Right renal pelvis (tissue), 4 donors: Measurements from ENCODE around the gene MRGPRG. TPM values are rescaled to one million over a fixed set of nuclear protein-coding genes. Genes with fewer than 3 reads are reported as not detected.
"Not testable (repeated sequence)": the region's sequence is repeated elsewhere in the genome, so short reads cannot be mapped to it uniquely, and the experiment has no call there.

ENCODE experiments used
- DNase-seq, 4 donors: peaks; one replicate each; pipeline ENCODE4 v3.0.0-alpha.2; 2013; ENCODE audit warnings: low read depth in 4 of 4, low spot score in 3 of 4, missing footprints in 1 of 4
- polyA plus RNA-seq, 4 donors: library from polyadenylated mRNA; unstranded; fragments of 120-200 nt; gene quantifications; one replicate each; pipeline ENCODE4 v1.2.1, GENCODE V29; 2013; ENCODE audit not compliant: insufficient read length in 4 of 4

The MRGPRG gene, protein sequence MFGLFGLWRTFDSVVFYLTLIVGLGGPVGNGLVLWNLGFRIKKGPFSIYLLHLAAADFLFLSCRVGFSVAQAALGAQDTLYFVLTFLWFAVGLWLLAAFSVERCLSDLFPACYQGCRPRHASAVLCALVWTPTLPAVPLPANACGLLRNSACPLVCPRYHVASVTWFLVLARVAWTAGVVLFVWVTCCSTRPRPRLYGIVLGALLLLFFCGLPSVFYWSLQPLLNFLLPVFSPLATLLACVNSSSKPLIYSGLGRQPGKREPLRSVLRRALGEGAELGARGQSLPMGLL
- not detected for polyA plus RNA-seq

DNA sequence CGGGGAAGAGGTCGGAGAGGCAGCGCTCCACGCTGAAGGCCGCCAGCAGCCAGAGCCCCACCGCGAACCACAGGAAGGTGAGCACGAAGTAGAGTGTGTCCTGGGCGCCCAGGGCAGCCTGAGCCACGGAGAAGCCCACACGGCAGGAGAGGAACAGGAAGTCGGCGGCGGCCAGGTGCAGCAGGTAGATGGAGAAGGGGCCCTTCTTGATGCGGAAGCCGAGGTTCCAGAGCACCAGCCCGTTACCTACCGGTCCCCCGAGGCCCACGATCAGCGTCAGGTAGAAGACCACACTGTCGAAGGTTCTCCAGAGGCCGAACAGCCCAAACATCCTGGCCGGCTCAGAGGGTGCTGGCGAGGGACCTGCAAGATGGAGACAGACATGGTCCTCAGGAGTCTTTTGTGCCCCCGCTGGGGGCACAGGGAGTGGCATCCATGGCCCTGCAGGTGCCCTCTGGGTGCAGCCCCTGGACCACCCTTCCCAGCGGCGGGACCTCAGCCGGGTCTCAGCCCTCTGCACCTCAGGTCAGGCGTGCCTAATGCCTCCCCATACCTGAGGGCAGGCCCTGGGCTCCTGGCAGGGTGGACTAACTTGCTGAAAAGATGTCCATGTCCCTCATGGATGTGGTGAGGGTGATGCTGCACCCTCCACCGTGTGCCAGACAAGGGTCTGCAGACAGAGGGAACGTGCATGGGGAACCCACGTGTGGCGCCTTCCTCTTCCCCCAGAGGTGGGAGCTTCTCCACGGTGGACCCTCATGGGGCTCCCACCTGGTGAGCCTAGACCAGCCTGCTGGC lies at the start of gene MRGPRG:
TSS of gene MRGPRG (minus strand) at position 331 of the 798 bp plus-strand sequence. CDS start at position 331, 0 bp downstream.
- DNase-seq, result no peak

DNA sequence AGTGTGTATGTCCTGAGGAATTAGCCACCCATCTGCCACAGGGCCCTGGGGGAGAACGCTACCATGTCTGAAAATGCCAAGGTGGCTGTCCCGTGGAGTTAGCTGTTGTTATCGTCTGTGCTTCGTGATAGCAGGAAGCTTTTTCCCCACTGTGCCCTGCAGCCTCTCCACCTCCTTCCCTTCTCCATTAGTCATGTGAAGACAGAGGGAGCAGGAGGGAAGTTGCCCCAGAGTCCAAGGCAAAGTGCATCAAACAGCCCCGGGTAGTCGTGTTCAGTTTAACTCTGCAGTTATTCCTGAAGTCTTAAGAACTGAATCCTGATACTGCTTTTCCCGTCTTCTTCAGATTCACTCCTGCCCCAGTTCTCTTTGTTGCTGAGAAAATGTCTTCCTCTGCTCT lies 43.9 kb upstream of the MRGPRG start:
- not testable (repeated sequence) for DNase-seq

DNA sequence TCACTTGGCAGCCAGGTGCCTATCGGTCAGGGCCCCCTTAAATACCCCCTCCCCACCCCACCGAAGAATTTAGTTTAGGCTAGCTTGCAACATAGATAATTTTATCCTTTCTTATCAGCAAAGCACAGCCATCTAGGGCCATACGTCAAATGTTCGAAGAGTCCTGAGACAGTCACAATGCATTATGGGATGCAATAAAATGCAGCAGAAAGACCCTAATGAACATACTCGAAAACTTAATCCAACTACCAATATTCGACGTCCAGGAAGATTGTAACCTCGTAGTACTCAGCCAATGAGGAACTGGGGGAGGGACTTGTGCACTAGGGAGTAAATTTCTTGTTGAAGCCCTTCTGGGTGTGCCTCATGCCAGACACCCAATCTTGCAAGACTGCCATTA lies 43.2 kb upstream of the MRGPRG start:
- DNase-seq, result not testable (repeated sequence)

DNA sequence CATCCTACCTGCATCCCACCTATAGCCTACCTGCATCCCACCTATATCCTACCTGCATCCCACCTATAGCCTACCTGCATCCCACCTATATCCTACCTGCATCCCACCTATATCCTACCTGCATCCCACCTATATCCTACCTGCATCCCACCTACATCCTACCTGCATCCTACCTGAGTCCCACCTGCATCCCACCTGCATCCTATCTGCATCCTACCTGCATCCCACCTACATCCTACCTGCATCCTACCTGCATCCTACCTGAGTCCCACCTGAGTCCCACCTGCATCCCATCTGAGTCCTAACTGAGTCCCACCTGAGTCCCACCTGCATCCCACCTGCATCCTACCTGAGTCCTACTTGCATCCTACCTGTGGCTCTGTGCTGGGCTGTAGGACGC lies 38.9 kb upstream of the MRGPRG start:
- DNase-seq, result not testable (repeated sequence)

DNA sequence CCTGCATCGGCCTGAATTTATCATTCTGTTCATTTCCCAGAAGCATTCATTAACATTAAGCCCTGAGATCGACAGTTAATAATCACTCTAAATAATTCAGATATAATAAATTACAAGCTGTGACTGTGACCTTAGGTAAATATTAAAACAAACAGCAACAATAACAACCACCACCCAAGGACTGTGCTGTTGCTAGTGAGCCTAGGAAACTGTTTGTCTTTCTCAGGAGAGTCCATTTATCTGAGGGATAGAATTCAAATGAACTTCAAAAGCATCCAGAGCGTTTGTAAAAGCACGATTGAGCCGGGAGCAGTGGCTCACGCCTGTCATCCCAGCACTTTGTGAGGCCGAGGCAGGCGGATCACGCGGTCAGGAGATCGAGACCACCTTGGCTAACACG lies 36.6 kb upstream of the MRGPRG start:
- not testable (repeated sequence) for DNase-seq

DNA sequence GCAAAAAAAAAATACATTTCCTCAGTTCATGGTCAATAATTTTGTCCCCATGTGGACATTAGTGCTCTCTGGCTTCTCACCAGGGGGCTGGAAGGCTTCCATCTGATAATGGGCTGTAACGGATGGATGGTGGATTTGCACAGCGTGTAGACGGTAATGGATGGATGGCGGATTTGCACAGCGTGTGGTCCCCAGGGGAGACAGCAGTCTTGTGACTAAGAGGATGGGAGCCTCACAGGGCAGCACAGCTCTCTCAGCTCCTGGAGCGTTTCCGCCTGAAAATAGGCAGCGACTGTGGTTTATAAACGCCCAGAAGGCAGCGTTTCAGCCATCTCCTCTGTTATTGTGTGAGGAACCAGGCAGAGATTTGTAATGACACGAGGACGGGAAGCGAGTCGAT lies 36.2 kb upstream of the MRGPRG start:
- not testable (repeated sequence) for DNase-seq

DNA sequence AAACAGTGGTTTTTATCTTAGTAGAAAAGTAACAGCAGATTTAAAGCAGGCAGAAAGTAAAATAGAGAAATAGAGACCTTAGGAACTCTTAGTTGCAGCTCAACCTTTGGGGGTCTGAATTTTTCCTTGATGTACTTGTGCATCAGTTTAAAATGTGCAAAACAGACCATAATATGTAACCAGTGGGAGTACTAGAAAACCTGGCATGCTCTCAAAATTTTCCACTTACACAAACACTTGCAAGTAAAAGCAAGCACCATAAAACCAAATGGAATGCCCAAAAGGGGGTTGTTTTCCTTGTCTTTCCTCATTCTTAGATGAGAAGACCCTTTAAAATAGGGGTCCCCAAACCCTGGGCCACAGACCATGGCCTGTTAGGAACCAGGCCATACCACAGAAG lies 26.5 kb upstream of the MRGPRG start:
- DNase-seq, result no peak

DNA sequence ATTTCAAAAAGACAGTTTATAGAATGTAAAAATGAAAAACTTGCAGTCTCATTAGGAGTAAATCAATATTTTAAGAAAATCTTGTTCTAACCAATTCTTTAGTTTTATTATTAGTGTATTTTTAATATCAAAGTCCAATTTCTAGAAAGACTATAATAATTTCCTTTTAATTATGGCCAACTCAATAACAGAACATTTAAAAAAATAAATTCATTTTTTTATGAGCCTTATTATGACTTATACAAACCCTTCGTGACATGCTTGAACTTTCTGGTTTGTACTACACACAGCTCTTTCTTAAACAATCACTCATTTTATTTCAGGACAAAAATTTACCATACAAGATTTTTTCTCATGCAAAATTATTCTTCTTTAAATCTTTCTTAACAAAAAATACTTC lies 25.3 kb upstream of the MRGPRG start:
- DNase-seq, result no peak

DNA sequence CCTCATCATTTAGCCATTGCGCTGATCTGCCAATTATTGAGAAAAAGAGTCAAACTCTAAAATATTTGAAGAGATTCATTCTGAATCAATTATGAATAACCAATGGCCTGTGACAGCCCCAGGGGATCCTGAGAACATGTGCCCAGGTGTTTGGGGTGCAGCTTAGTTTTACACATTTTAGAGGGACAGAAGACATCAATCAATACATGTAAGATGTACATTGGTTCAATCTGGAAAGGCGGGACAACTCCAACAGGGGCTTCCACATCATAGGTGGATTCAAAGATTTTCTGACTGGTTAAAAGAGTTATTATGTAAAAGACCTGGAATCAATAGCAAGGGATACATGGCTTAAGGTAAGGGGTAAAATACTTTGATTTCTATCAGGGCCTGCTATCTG lies 18.5 kb upstream of the MRGPRG start:
- no peak for DNase-seq

DNA sequence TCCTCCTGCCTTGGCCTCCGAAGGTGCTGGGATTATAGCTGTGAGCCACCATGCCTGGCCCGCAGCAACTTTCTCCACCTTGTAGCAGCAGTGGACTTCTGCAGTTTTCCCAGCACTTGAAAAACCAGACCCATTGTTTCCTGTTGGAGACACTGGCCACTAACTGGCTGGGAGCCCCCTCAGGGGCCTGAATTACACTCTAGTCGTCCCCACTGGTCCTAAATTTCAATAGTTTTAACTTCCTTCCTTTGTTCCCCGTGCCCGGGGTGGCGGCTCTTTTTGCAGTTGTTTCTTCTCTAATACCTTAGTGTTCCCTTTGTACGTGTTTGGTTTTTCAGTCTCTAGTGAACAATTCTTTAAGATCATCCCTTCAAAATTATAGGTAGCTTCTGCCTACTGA lies 16.2 kb upstream of the MRGPRG start:
- no peak for DNase-seq

DNA sequence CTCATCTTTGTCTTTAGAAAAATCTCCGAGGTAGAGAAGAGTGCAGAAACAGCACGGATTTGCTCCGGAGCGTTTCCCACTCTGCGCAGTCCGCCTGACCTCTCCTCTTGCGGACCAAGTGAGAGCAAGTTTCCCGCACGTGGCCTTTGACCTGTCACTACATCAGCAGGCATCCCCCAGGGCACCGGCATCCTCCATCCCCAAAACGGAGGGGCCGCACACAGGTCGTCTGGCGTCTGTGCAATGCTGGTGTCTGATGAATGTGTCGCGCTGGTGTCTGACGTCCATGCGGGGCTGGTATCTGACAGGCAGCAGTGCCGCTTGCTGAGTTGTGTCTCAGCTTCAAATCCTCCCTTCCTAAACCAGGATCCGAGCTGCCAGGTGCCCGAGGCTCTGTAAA lies 14.3 kb upstream of the MRGPRG start:
- no peak for DNase-seq

DNA sequence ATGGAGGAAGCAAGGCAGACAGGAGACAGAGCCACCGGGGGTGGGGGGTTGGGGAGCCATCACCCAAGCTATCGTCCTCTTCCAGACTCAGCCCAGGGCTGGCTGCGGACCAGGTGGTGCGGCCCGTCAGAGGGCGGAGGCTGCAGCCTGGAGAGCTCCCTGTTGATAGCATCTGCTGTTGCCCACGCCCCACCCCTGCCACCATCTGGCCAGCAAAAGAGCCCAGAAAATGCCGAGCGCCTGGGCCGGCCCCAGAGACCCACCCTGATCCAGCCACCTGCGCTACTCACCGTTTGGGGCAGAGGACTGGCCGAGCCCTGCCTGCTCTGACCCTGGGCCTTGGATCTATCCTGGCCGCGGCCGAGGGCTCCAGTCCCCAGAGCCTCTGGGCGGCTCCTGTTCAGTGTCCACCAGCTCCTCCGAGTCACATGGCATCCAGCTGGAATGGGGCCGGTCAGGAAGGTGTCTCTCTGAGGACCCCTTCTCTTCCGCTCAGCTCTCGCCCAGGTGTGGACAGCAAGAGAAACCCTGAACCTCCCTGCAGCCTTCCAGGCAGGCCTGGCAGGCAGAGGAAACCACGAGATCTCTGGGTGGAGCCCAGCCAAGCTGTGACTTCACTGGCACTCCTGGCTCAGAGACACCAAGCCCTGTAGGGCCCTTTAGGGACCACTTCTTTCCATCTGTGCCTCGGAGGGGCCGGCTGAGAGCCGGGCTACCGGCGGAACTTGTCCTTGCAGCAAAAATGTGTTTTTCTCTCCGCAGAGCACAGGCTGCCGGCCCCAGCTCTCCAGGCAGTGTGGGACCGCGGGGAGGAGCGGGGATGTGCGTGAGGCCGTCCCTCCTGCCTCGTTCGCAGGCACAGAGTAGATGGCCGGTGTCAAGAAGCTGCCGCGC lies 13.5 kb upstream of the MRGPRG start, which contains the start of gene MRGPRE:
TSS of gene MRGPRE (minus strand) at position 567 of the 894 bp plus-strand sequence. CDS start 3,618 bp downstream, outside the sequence.
- no peak for DNase-seq

DNA sequence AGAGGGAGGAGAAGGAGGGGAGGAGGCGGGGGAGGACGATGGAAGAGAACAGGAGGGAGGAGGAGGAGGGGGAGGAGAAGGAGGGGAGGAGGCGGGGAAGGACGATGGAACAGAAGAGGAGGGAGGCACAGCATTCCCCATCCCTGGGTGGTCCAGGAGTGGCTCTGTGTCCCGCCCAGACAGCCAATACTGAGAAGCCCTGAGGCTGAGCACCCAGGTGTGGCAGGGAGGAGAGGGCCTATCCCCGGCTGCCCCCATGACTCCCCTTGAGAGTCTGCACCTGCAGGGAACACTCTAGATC lies 12.9 kb upstream of the MRGPRG start:
- DNase-seq, result no peak

DNA sequence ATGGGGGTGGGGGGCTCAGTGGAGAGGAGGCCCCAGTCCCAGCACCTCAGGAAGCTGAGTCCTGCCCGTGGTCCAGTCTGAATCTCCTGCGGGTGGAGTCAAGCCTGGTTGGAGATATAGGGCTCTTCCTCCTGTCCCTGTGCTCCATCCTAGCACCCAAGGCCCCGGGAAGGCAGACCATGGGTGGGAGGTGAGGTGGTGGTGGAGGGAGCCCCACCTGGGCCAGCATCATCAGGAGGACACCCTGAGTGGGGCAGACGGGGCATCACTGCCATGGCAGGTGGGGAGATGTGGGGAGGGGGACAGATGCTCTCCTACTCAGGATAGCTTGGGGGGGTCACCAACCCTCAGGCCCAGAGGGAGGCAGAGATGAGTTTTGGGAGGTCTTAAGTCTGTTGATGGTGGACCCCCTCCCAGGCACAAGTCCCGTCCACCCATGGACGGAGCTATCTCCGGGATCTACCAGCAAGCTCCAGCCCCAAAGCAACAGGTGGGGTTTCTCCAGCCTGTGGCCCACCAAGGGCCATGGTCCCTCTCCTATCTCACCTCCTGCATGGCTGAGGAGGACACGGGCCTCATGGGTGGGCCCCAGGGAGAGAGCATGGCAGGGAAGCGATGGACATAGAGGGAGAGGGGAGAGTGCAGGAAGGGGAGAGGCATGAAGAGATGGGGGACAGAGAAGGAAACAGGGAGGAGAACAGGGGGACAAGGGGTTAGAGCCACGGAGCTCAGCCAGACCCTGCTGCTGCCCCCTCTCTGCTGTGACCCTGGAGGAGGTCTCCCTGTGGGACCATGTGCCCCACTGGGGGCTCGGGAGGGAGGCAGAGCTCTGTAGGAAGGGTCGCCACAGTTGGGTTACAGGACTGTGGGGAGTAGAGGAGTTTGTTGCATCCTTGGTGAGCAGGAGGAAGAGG lies 12.3 kb upstream of the MRGPRG start:
- DNase-seq, result no peak

DNA sequence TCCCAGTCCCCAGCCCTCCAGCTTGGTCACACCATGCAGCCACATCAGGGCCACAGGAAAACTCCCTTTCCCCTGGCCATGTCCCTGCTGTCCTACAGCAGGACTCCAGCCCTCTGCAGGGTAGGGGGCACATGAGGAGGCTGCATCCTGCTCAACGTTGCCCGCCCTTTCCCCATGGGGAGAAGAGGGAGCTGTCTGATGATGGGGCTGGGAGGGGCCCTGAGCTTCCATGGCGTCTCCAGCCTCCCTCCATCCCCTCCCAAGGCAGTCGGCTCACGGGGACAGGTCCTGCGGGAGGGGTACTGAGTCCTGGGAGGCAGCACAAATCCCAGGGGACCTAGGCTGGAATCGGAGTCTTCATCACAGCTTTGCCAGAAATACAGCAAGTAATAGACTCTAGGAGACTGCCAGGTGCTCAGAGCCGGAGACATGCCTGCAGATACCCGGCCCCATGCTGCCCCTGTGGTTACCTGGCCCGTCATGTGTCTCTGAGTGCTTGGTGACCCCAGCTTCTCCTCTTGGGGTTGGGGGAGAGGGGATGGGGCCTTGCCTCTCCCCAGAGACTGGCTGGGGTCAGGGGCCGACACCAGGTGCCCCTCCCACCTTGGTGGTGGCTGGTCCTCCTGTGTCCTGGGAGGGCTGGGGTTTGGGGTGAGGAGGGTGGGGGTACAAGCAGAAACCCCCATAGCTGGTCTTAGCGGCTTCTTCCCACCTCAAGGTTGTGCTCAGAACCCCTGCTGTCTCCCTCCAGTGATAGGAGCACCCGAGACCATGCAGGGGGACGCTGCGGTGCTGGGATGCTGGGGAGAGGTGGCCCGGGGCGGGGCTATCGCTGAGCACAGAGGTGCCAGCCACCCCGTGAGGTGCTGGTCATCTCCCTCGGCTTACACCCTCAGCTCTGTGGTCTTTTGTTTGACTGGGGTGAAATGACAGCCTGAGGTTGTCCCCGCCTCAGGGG lies 11.3 kb upstream of the MRGPRG start:
- no peak for DNase-seq

DNA sequence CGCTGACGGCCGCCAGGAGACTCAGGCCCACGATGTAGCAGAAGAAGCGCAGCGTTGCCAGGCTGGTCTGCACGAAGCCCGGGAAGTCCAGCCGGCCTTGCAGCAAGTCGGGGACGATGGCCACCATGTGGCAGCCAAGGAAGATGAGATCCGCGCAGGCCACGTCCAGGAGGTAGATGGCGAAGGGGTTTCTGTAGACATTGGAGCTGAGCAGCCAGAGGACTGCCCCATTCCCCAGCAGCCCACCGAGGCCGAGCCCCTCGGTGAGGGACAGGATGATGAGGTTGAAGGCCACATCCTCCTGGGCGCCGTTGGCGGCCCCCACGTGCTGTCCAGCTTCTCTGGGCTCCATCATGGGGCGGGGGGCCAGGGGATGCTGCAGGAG lies 9.8 kb upstream of the MRGPRG start:
- no peak for DNase-seq

DNA sequence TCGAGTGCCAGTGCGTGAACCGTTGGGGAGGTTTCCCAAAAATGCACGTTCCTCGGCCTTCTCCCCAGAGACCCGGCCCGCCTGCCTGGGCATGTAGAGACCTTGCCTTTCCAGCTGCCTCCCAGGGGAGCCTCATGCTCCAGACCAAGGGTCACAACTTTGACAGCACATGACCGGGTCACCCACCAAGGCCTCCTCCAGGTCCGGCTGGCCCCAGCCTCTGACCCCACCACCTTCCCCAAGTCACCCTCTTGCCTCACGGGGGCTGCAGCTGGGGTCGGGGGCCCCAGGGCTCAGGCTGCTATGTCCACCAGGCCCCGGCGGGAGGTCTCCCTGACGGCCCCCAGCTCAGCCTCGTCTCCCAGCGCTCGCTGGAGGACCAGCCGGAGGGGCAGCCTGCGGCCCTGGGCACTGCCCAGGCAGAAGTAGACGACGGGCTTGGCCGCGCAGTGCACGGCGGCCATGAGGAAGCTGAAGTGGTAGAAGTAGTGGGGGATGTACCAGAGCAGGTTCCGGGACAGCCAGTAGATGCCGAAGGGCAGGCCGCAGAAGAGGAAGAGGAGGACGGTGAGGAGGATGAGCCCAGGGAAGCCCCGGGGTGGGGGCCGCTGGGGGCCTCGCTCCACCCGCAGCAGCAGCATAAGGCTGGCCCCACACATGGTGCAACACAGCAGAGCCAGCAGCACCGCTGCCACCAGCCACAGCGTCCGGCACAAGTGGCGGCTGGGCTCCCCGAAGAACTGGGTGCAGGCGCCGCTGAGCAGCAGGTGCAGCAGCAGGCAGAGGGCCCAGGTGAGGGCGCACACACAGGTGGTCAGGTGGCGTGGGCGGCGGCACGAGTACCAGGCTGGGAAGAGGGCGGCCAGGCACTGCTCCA lies 9.2 kb upstream of the MRGPRG start:
- DNase-seq, result no peak
